B cell (primary cell): ENCODE measurements around the gene ZBTB4. TPM values are rescaled to one million over a fixed set of nuclear protein-coding genes. Genes with fewer than 3 reads are reported as not detected.
A peak's percentile ranks its signal among the peaks of the same experiment; 100 is the strongest.

Experiments used
- ATAC-seq: fragments of 200-7000 bp; cut with Tn5 transposase; one replicate; pipeline ENCODE4 v1.10.0; 2021; ENCODE audit warnings: low read depth, mild to moderate bottlenecking, moderate number of reproducible peaks, moderate library complexity
- CTCF ChIA-PET: fragments of 350-600 bp; sonication (Branson Sonifier 250); formaldehyde crosslinking; loops from one replicate; lab custom pipeline; 2021; ENCODE audit warnings: antibody characterized with exemption, inconsistent platforms; lab: Charles Lee
- POLR2A ChIA-PET: fragments of 350-600 bp; sonication (Branson Sonifier 250); formaldehyde crosslinking; loops from one replicate; lab custom pipeline; 2021; ENCODE audit warnings: antibody characterized with exemption; lab: Charles Lee
- DNase-seq: peaks from one replicate; pipeline ENCODE4 v3.0.0; 2013
- H2AFZ ChIP-seq: 2 replicates; pipeline ENCODE4 v1.6.1; 2012; ENCODE audit warnings: mild to moderate bottlenecking, low read depth, low read length; ENCODE audit not compliant: insufficient read depth, poor library complexity, severe bottlenecking
- H3K27ac ChIP-seq, 2 donors: 1 replicate in 1 of 2; 2 replicates in 1 of 2; pipeline ENCODE4 v1.5.1; 2012 to 2013; ENCODE audit warnings: low read length in 2 of 2, mild to moderate bottlenecking in 2 of 2, moderate library complexity in 1 of 2
- H3K27me3 ChIP-seq, 4 experiments: fragments of 200-600 bp in 1 of 4; sonication (generic) in 1 of 4; replicated peaks in 1 of 4; 1 replicate in 2 of 4; 2 replicates in 2 of 4; pipeline versions ENCODE4 v1.6.1 to v1.7.0; 2013 to 2016; ENCODE audit warnings: low read length in 3 of 4, mild to moderate bottlenecking in 2 of 4, mixed read lengths in 1 of 4, moderate library complexity in 1 of 4; ENCODE audit not compliant: insufficient read depth in 4 of 4, control insufficient read depth in 3 of 4; ENCODE audit errors: control extremely low read depth in 1 of 4
- H3K36me3 ChIP-seq, 2 experiments: replicated peaks in 1 of 2; 1 replicate in 1 of 2; 2 replicates in 1 of 2; pipeline versions ENCODE4 v1.6.1 to v1.7.1; 2013; ENCODE audit warnings: low read length in 1 of 2; ENCODE audit not compliant: insufficient read depth in 2 of 2, control insufficient read depth in 1 of 2; ENCODE audit errors: control extremely low read depth in 1 of 2, extremely low read depth in 1 of 2
- H3K4me1 ChIP-seq, 2 donors: fragments of 200-600 bp in 1 of 2; sonication (generic) in 1 of 2; 1 replicate in 1 of 2; 2 replicates in 1 of 2; pipeline versions ENCODE4 v1.5.1 to v1.6.1; 2013 to 2017; ENCODE audit warnings: low read length in 2 of 2; ENCODE audit not compliant: control insufficient read depth in 2 of 2, insufficient read depth in 2 of 2
- H3K4me2 ChIP-seq: replicated peaks from 2 replicates; pipeline ENCODE3; 2012; ENCODE audit warnings: mild to moderate bottlenecking, low read depth, low read length; ENCODE audit not compliant: poor library complexity, severe bottlenecking
- H3K4me3 ChIP-seq, 5 experiments: fragments of 200-600 bp in 1 of 5; sonication (generic) in 1 of 5; 1 replicate in 3 of 5; 2 replicates in 2 of 5; pipeline versions ENCODE4 v1.5.1 to v1.7.0; 2011 to 2016; ENCODE audit warnings: low read length in 4 of 5, mild to moderate bottlenecking in 4 of 5, low read depth in 2 of 5, control low read depth in 1 of 5, moderate library complexity in 1 of 5; ENCODE audit not compliant: insufficient read depth in 1 of 5; ENCODE audit errors: control extremely low read depth in 1 of 5, extremely low read depth in 1 of 5
- H3K79me2 ChIP-seq: fragments of 200-600 bp; sonication (generic); one replicate; pipeline ENCODE4 v1.6.0; 2016; ENCODE audit warnings: low read length; ENCODE audit not compliant: control insufficient read depth, insufficient read depth
- H3K9ac ChIP-seq: fragments of 200-600 bp; sonication (generic); 2 replicates; pipeline ENCODE4 v1.6.1; 2017; ENCODE audit warnings: mild to moderate bottlenecking, low read length, moderate library complexity
- H3K9me3 ChIP-seq, 3 donors: one replicate each; pipeline versions ENCODE4 v1.6.1 to v1.7.1; 2013; ENCODE audit warnings: low read length in 2 of 3; ENCODE audit not compliant: control insufficient read depth in 2 of 3, insufficient read depth in 1 of 3; ENCODE audit errors: control extremely low read depth in 1 of 3
- H4K20me1 ChIP-seq: 2 replicates; pipeline ENCODE4 v1.6.0; 2012; ENCODE audit warnings: mild to moderate bottlenecking, low read length; ENCODE audit not compliant: insufficient read depth, control insufficient read depth, poor library complexity, severe bottlenecking
- H3K27ac Mint-ChIP-seq: one replicate; pipeline ENCODE4 v1.8.0; 2021; ENCODE audit warnings: mixed read lengths
- H3K27me3 Mint-ChIP-seq: one replicate; pipeline ENCODE4 v1.8.0; 2021; ENCODE audit warnings: mixed read lengths
- H3K4me1 Mint-ChIP-seq: one replicate; pipeline ENCODE4 v1.8.0; 2021; ENCODE audit warnings: mixed read lengths
- H3K4me3 Mint-ChIP-seq: one replicate; pipeline ENCODE4 v1.8.0; 2021; ENCODE audit warnings: mixed read lengths
- H3K9me3 Mint-ChIP-seq: one replicate; pipeline ENCODE4 v1.8.0; 2022; ENCODE audit warnings: mixed read lengths; ENCODE audit not compliant: insufficient read depth
- EZH2 ChIP-seq: IDR thresholded peaks from 2 replicates; pipeline ENCODE4 v1.6.1; 2012; ENCODE audit warnings: borderline replicate concordance, low read depth, mild to moderate bottlenecking, moderate library complexity, low read length; ENCODE audit not compliant: insufficient read depth, poor library complexity, severe bottlenecking
- WGBS: methylation state at CpG from one replicate; pipeline ENCODE4 v1.1.5; 2013; ENCODE audit warnings: missing lambda C conversion rate; ENCODE audit not compliant: insufficient coverage; 5-methylcytosine and 5-hydroxymethylcytosine counted together
- intact Hi-C: fragments of 100-400 bp; cut with micrococcal nuclease; formaldehyde crosslinking; loops from one replicate; pipeline ENCODE4 v1.10.0; 2022
- polyA plus RNA-seq: library from polyadenylated mRNA; depleted of rRNA; stranded (reverse); fragments of >200 nt; gene quantifications from 2 replicates; pipeline ENCODE4 v1.2.3, GENCODE V29; 2012
- total RNA-seq, 2 donors: library from RNA; stranded (reverse); fragments of 120-200 nt in 1 of 2; gene quantifications; 1 replicate in 1 of 2; 2 replicates in 1 of 2; pipeline versions ENCODE4 v1.2.3 to v1.2.4, GENCODE V29; 2013 to 2022
- TF ChIP-seq, protein P1 (sequence below): fragments of 200-600 bp; IDR thresholded peaks from one replicate; pipeline ENCODE4 v1.8.0; 2022; ENCODE audit warnings: antibody characterized with exemption, mild to moderate bottlenecking

ZBTB4 gene
- total and polyA plus RNA-seq, 2 donors (not counting 1 experiment from before 2014, with no cell fraction given), result 19.2 to 62.4 TPM

DNA sequence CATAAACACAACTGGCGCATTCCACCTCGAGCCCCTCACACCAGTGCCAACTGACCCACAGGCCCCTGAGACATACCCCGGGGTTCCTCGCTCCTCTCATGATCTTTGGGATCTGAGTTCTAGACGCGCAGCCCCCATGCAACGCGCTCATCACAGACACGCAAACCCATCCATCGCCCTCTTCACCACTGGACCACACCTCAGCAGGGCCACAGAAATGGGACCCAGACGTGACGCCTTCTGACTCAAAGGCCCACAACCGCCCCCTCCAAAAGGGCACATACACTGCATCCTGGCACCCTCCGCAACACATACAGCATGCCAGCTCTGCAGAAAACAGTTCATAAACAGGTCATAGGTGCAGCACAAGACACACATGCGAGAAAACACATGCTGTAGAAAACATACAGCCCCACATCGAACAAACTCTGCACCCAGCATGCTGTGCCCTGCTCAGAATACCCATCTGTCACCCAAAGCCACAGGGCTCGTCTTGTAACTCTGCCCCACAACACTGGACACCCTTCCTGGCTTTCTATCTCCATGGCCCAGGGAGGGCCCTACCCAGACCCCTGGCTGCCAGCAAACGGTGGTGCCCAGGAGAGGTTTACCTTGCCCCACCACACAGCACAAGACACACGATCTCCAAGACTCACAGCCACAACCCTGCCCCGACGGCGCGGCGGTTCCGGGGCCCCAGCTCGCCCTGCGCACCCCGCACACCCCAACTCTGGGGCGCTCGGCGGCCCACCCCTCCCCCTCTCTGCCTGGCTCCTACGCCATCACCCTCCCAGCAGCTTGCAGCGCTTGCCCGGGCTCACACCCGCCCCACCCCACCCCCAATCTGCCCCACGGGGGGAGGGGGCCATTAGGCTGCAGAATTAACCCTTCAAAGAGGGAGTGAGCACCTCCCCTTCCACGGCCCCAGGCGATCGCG is 887 bp downstream of the ZBTB4 start:
- H3K9me3 ChIP-seq, result no peaks in the 10 kb centered on the region
- no peaks in the 10 kb centered on the region for H3K36me3 ChIP-seq
- peaks cover 31 to 53% of the 10 kb centered on the region in 2 donors for H3K4me1 ChIP-seq
- TF ChIP-seq EZH2, result no peak
- TF ChIP-seq, protein P1, sequence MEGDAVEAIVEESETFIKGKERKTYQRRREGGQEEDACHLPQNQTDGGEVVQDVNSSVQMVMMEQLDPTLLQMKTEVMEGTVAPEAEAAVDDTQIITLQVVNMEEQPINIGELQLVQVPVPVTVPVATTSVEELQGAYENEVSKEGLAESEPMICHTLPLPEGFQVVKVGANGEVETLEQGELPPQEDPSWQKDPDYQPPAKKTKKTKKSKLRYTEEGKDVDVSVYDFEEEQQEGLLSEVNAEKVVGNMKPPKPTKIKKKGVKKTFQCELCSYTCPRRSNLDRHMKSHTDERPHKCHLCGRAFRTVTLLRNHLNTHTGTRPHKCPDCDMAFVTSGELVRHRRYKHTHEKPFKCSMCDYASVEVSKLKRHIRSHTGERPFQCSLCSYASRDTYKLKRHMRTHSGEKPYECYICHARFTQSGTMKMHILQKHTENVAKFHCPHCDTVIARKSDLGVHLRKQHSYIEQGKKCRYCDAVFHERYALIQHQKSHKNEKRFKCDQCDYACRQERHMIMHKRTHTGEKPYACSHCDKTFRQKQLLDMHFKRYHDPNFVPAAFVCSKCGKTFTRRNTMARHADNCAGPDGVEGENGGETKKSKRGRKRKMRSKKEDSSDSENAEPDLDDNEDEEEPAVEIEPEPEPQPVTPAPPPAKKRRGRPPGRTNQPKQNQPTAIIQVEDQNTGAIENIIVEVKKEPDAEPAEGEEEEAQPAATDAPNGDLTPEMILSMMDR, result no peak
- Mint-ChIP-seq H3K27me3 (no peaks in the 10 kb centered on the region), H3K4me3 (peak overlapping the region; percentile 96), H3K4me1 (peaks cover 66% of the 10 kb centered on the region), H3K9me3 (no peaks in the 10 kb centered on the region), H3K27ac (peak overlapping the region; percentile 93)
- H3K4me2 ChIP-seq, result peak overlapping the region; percentile 93
- H3K9ac ChIP-seq, result peak overlapping the region; percentile 98
- WGBS, result 29% methylated on average over 40 of the region's 40 CpGs
- peak overlapping the region; percentile 52 to 88 (median 79) for H3K4me3 ChIP-seq
- peaks cover 96% of the 10 kb centered on the region for H3K79me2 ChIP-seq
- H4K20me1 ChIP-seq, result peaks cover 49% of the 10 kb centered on the region
- ChIA-PET CTCF (interaction anchor here (0.9 to 2.2 kb wide), 6 partner anchors 8 to 123 kb away, joined by 3 to 8 read pairs (median 5); partner anchors contain the start of gene TMEM102), POLR2A (interaction anchor here (0.6 to 1.5 kb wide), 8 partner anchors 8 to 105 kb away, joined by 3 to 12 read pairs (median 4); partner anchors contain the start of genes CD68, MPDU1 and TMEM256)
- peak overlapping the region; percentile 66 for H2AFZ ChIP-seq
- no peaks in the 10 kb centered on the region for H3K27me3 ChIP-seq
- DNase-seq (peak; percentile 79), ATAC-seq (peak; percentile 11)
- intact Hi-C loops, result loop anchor here (1.0 kb wide), 1 partner anchor 23 kb away; no protein-coding TSS in a partner anchor
- peak overlapping the region; percentile 75 to 95 for H3K27ac ChIP-seq
